ENCODE data around the gene LRRC71.

DNA sequence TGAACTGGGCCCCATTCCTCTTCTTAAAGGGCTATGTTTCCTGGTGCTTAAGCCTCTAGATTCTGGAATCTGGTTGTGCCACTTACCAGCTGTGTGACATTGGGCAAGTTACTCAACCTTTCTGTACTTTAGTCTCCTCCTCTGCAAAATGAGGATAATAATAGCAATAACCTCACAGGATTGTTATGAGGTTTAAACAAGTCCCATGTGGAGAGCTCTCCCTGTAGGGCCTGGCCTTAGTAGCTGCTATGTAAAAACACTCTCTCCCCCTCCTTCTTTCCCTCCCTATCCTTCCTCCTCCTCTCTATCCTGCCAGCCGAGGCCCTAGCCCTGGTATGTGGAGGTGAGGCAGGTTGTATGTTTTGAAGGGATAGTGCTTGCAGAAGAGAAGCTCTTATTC is 35.1 kb upstream of the LRRC71 start:
- no peak for TF ChIP-seq POLR2A (IDR thresholded peaks at IDR 0.05; ENCODE audit: low read length)
- no peak for TF ChIP-seq GATA1 (IDR thresholded peaks at IDR 0.05; ENCODE audit: low read depth, low read length)

All from erythroblast (primary cell).